Common myeloid progenitor, CD34-positive (primary cell): ENCODE data around the gene LRCH4.

Experiments
- CTCF ChIA-PET: fragments of 350-600 bp; sonication (Branson Sonifier 250); formaldehyde crosslinking; loops from one replicate; lab custom pipeline; 2021; ENCODE audit warnings: antibody characterized with exemption; lab: Charles Lee
- POLR2A ChIA-PET: fragments of 350-600 bp; sonication (Branson Sonifier 250); formaldehyde crosslinking; loops from one replicate; lab custom pipeline; 2021; ENCODE audit warnings: antibody characterized with exemption; lab: Charles Lee
- DNase-seq, 3 donors: peaks; one replicate each; pipeline versions ENCODE4 v3.0.0 to v3.0.0-alpha.2; 2013
- H3K27ac ChIP-seq, 2 experiments: 1 replicate in 1 of 2; 2 replicates in 1 of 2; pipeline ENCODE4 v1.7.0; 2013; ENCODE audit warnings: inconsistent platforms in 2 of 2, low read length in 2 of 2, mild to moderate bottlenecking in 2 of 2, low read depth in 1 of 2, moderate library complexity in 1 of 2; ENCODE audit not compliant: severe bottlenecking in 2 of 2, insufficient read depth in 1 of 2, poor library complexity in 1 of 2
- H3K27me3 ChIP-seq, 5 experiments: replicated peaks in 2 of 5; 1 replicate in 3 of 5; 2 replicates in 2 of 5; pipeline versions ENCODE4 v1.6.1 to v1.7.0; 2013; ENCODE audit warnings: low read length in 4 of 5, mild to moderate bottlenecking in 2 of 5, moderate library complexity in 2 of 5, inconsistent platforms in 1 of 5; ENCODE audit not compliant: insufficient read depth in 5 of 5, control insufficient read depth in 4 of 5
- H3K36me3 ChIP-seq, 4 experiments: 1 replicate in 2 of 4; 2 replicates in 2 of 4; pipeline versions ENCODE4 v1.6.1 to v1.7.0; 2013; ENCODE audit warnings: low read length in 3 of 4, control low read depth in 1 of 4, mild to moderate bottlenecking in 1 of 4; ENCODE audit not compliant: control insufficient read depth in 4 of 4, insufficient read depth in 4 of 4
- H3K4me1 ChIP-seq, 4 experiments: 1 replicate in 3 of 4; 2 replicates in 1 of 4; pipeline versions ENCODE4 v1.6.1 to v1.7.1; 2013; ENCODE audit warnings: low read length in 3 of 4, mild to moderate bottlenecking in 3 of 4, control low read depth in 1 of 4, inconsistent platforms in 1 of 4, moderate library complexity in 1 of 4; ENCODE audit not compliant: control insufficient read depth in 4 of 4, insufficient read depth in 4 of 4; ENCODE audit errors: control extremely low read depth in 1 of 4
- H3K4me3 ChIP-seq, 7 experiments: 1 replicate in 4 of 7; 2 replicates in 3 of 7; pipeline versions ENCODE4 v1.5.1 to v1.7.0; 2013; ENCODE audit warnings: mild to moderate bottlenecking in 7 of 7, low read length in 6 of 7, moderate library complexity in 6 of 7, inconsistent platforms in 2 of 7, low read depth in 2 of 7, control low read depth in 1 of 7; ENCODE audit not compliant: insufficient read depth in 4 of 7, control insufficient read depth in 1 of 7; ENCODE audit errors: extremely low read depth in 1 of 7
- H3K9me3 ChIP-seq, 5 experiments: 1 replicate in 4 of 5; 2 replicates in 1 of 5; pipeline versions ENCODE4 v1.6.1 to v1.7.1; 2013; ENCODE audit warnings: low read length in 4 of 5, mild to moderate bottlenecking in 2 of 5, inconsistent platforms in 1 of 5, low read depth in 1 of 5, moderate library complexity in 1 of 5; ENCODE audit not compliant: control insufficient read depth in 4 of 5, insufficient read depth in 2 of 5; ENCODE audit errors: control extremely low read depth in 1 of 5
- WGBS: methylation state at CpG from one replicate; pipeline ENCODE4 v1.1.5; 2013; ENCODE audit not compliant: insufficient coverage; 5-methylcytosine and 5-hydroxymethylcytosine counted together

LRCH4 gene

GRCh38 chr7:100606313-100606712 lies 20.4 kb upstream of the LRCH4 start:
- no peak overlapping the region for H3K4me3 ChIP-seq
- no peaks in the 10 kb centered on the region for H3K9me3 ChIP-seq
- DNase-seq: no peak
- peaks cover 0 to 15% (median 7%) of the 10 kb centered on the region in 5 experiments for H3K27me3 ChIP-seq
- H3K27ac ChIP-seq: no peak overlapping the region
- over 99% methylated on average over 12 of the region's 12 CpGs for WGBS
- H3K36me3 ChIP-seq: no peaks in the 10 kb centered on the region
- H3K4me1 ChIP-seq: peaks cover 0 to 28% (median 24%) of the 10 kb centered on the region in 4 experiments
- ChIA-PET CTCF (interaction anchor here (0.9 to 1.2 kb wide), 3 partner anchors 17 to 137 kb away, joined by 3 read pairs; no protein-coding TSS in a partner anchor), POLR2A (no interaction called here)

- DNase-seq: peak in 2 of 3 donors; percentile 47
- Histone ChIP-seq H3K36me3 (no peaks in the 10 kb centered on the region), H3K9me3 (no peaks in the 10 kb centered on the region), H3K4me3 (peak overlapping the region in 6 of 7 experiments; percentile 56 to 83 (median 72)), H3K27me3 (peaks cover 0 to 15% (median 7%) of the 10 kb centered on the region in 5 experiments), H3K4me1 (peaks cover 0 to 28% (median 24%) of the 10 kb centered on the region in 4 experiments), H3K27ac (no peak overlapping the region)
- CTCF ChIA-PET: interaction anchor here (0.5 to 1.5 kb wide), 7 partner anchors 8 to 370 kb away, joined by 3 to 5 read pairs (median 3); no protein-coding TSS in a partner anchor
- under 1% methylated on average over 46 of the region's 68 CpGs for WGBS
- POLR2A ChIA-PET: interaction anchor here (0.7 kb wide), 1 partner anchor 21 kb away, joined by 3 read pairs; no protein-coding TSS in a partner anchor
These were observed 19.3 kb upstream of the LRCH4 start for GRCh38 chr7:100604976-100605911.

- WGBS: under 1% methylated on average over 41 of the region's 70 CpGs
- Histone ChIP-seq H3K36me3 (no peaks in the 10 kb centered on the region), H3K27me3 (peaks cover 0 to 15% (median 7%) of the 10 kb centered on the region in 5 experiments), H3K4me1 (peaks cover 0 to 28% (median 24%) of the 10 kb centered on the region in 4 experiments), H3K9me3 (no peaks in the 10 kb centered on the region), H3K27ac (peak overlapping the region in 1 of 2 experiments; percentile 25), H3K4me3 (peak overlapping the region; percentile 29 to 83 (median 67))
- ChIA-PET POLR2A (interaction anchor here (0.5 kb wide), 1 partner anchor 269 kb away, joined by 7 read pairs; no protein-coding TSS in a partner anchor), CTCF (interaction anchor here (0.5 to 1.9 kb wide), 9 partner anchors 9 to 369 kb away, joined by 3 to 7 read pairs (median 4); partner anchors contain the start of gene GNB2)
- DNase-seq: peak; percentile 67 to 74 (median 70)
These were observed 18.4 kb upstream of the LRCH4 start for GRCh38 chr7:100604028-100604975.

- 30% methylated on average over 10 of the region's 10 CpGs for WGBS
- peak in 1 of 3 donors; percentile 31 for DNase-seq
- Histone ChIP-seq H3K4me3 (peak overlapping the region; percentile 15 to 78 (median 36)), H3K9me3 (no peaks in the 10 kb centered on the region), H3K27me3 (peaks cover 0 to 15% (median 7%) of the 10 kb centered on the region in 5 experiments), H3K4me1 (peaks cover 0 to 28% (median 24%) of the 10 kb centered on the region in 4 experiments), H3K27ac (no peak overlapping the region), H3K36me3 (no peaks in the 10 kb centered on the region)
- CTCF ChIA-PET: interaction anchor here (0.7 to 1.9 kb wide), 6 partner anchors 9 to 89 kb away, joined by 3 to 7 read pairs (median 4); partner anchors contain the start of genes GNB2 and MOSPD3
- POLR2A ChIA-PET: interaction anchor here (0.5 kb wide), 1 partner anchor 270 kb away, joined by 7 read pairs; no protein-coding TSS in a partner anchor
These were observed 17.7 kb upstream of the LRCH4 start for GRCh38 chr7:100603726-100604027.

GRCh38 chr7:100602889-100603725 lies 17.2 kb upstream of the LRCH4 start:
- Histone ChIP-seq H3K4me3 (peak overlapping the region in 2 of 7 experiments; percentile 21 to 78), H3K9me3 (no peaks in the 10 kb centered on the region), H3K27ac (no peak overlapping the region), H3K4me1 (peaks cover 0 to 29% (median 28%) of the 10 kb centered on the region in 4 experiments), H3K36me3 (no peaks in the 10 kb centered on the region), H3K27me3 (peaks cover 0 to 15% (median 7%) of the 10 kb centered on the region in 5 experiments)
- no peak for DNase-seq
- ChIA-PET CTCF (interaction anchor here (0.7 to 1.9 kb wide), 10 partner anchors 9 to 135 kb away, joined by 3 to 7 read pairs (median 4); partner anchors contain the start of genes FBXO24, GNB2 and MOSPD3), POLR2A (interaction anchor here (0.5 kb wide), 1 partner anchor 270 kb away, joined by 7 read pairs; no protein-coding TSS in a partner anchor)
- WGBS: 98% methylated on average over 9 of the region's 21 CpGs

GRCh38 chr7:100600730-100601038 lies 14.8 kb upstream of the LRCH4 start:
- ChIA-PET CTCF (no interaction called here), POLR2A (interaction anchor here (0.5 kb wide), 1 partner anchor 46 kb away, joined by 5 read pairs; no protein-coding TSS in a partner anchor)
- Histone ChIP-seq H3K27me3 (peaks cover 0 to 8% (median 2%) of the 10 kb centered on the region in 5 experiments), H3K27ac (no peak overlapping the region), H3K9me3 (no peaks in the 10 kb centered on the region), H3K4me1 (peaks cover 0 to 26% (median 24%) of the 10 kb centered on the region in 4 experiments), H3K36me3 (no peaks in the 10 kb centered on the region), H3K4me3 (no peak overlapping the region)
- DNase-seq: no peak
- WGBS: 81% methylated on average over 7 of the region's 9 CpGs
